ENCODE data around the gene FBXL7. TPM values are rescaled to one million over a fixed set of nuclear protein-coding genes. Genes with fewer than 3 reads are reported as not detected.

Gene FBXL7
- total RNA-seq, 2 donors from 2014 or later: 21.1 to 31.7 TPM

- no peaks in the 10 kb centered on the region for H3K27me3 ChIP-seq (replicated peaks; ENCODE audit: insufficient read depth)
- peaks cover 0 to 31% of the 10 kb centered on the region in 2 donors for H3K4me1 ChIP-seq (ENCODE audit: control insufficient read depth in 1 of 2, low read depth in 2 of 2)
- TF ChIP-seq CTCF (IDR thresholded peaks at IDR 0.05): no peak
- H3K36me3 ChIP-seq: no peaks in the 10 kb centered on the region
- ATAC-seq (ENCODE audit: insufficient number of reproducible peaks, low FRiP score, low read depth) (no peak), DNase-seq (ENCODE audit: low spot score) (no peak)
- no peak overlapping the region for H3K4me3 ChIP-seq
- no peaks in the 10 kb centered on the region for H3K9me3 ChIP-seq
- no peak overlapping the region for H3K27ac ChIP-seq
Observed at GRCh38 chr5:15518786-15519185, 18.8 kb downstream of the FBXL7 start.

- TF ChIP-seq CTCF (IDR thresholded peaks at IDR 0.05): no peak
- Histone ChIP-seq H3K4me3 (no peak overlapping the region), H3K9me3 (no peaks in the 10 kb centered on the region), H3K27ac (no peak overlapping the region), H3K36me3 (no peaks in the 10 kb centered on the region), H3K4me1 (ENCODE audit: control insufficient read depth in 1 of 2, low read depth in 2 of 2) (peaks cover 0 to 14% of the 10 kb centered on the region in 2 donors), H3K27me3 (replicated peaks; ENCODE audit: insufficient read depth) (no peaks in the 10 kb centered on the region)
- DNase-seq (ENCODE audit: low spot score) (no peak), ATAC-seq (ENCODE audit: insufficient number of reproducible peaks, low FRiP score, low read depth) (no peak)
Observed at GRCh38 chr5:15520856-15521255, 20.9 kb downstream of the FBXL7 start.

GRCh38 chr5:15521381-15522186, 21.6 kb downstream of the FBXL7 start:
- Histone ChIP-seq H3K27ac (no peak overlapping the region), H3K9me3 (no peaks in the 10 kb centered on the region), H3K4me1 (ENCODE audit: control insufficient read depth in 1 of 2, low read depth in 2 of 2) (peaks cover 0 to 13% of the 10 kb centered on the region in 2 donors), H3K36me3 (no peaks in the 10 kb centered on the region), H3K4me3 (no peak overlapping the region), H3K27me3 (replicated peaks; ENCODE audit: insufficient read depth) (no peaks in the 10 kb centered on the region)
- TF ChIP-seq CTCF (IDR thresholded peaks at IDR 0.05): no peak
- ATAC-seq (ENCODE audit: insufficient number of reproducible peaks, low FRiP score, low read depth) (no peak), DNase-seq (ENCODE audit: low spot score) (no peak)

- H3K36me3 ChIP-seq: no peaks in the 10 kb centered on the region
- no peak overlapping the region for H3K27ac ChIP-seq
- H3K27me3 ChIP-seq (replicated peaks; ENCODE audit: insufficient read depth): no peaks in the 10 kb centered on the region
- ATAC-seq (ENCODE audit: insufficient number of reproducible peaks, low FRiP score, low read depth) (no peak), DNase-seq (ENCODE audit: low spot score) (no peak)
- no peak for TF ChIP-seq CTCF (IDR thresholded peaks at IDR 0.05)
- no peaks in the 10 kb centered on the region for H3K9me3 ChIP-seq
- peaks cover 0 to 13% of the 10 kb centered on the region in 2 donors for H3K4me1 ChIP-seq (ENCODE audit: control insufficient read depth in 1 of 2, low read depth in 2 of 2)
- no peak overlapping the region for H3K4me3 ChIP-seq
Observed at GRCh38 chr5:15522187-15522520, 22.2 kb downstream of the FBXL7 start.

- no peaks in the 10 kb centered on the region for H3K27me3 ChIP-seq (replicated peaks; ENCODE audit: insufficient read depth)
- no peak for ATAC-seq (ENCODE audit: insufficient number of reproducible peaks, low FRiP score, low read depth)
- no peaks in the 10 kb centered on the region for H3K36me3 ChIP-seq
- H3K4me3 ChIP-seq: no peak overlapping the region
- no peak for TF ChIP-seq CTCF (IDR thresholded peaks at IDR 0.05)
- H3K4me1 ChIP-seq (ENCODE audit: control insufficient read depth in 1 of 2, low read depth in 2 of 2): peaks cover 0 to 7% of the 10 kb centered on the region in 2 donors
- no peak overlapping the region for H3K27ac ChIP-seq
- H3K9me3 ChIP-seq: no peaks in the 10 kb centered on the region
- DNase-seq (ENCODE audit: low spot score): no peak
Observed at GRCh38 chr5:15524712-15525111, 24.7 kb downstream of the FBXL7 start.

Measured in thoracic aorta (tissue), 2 donors.